Ovary (tissue), 3 donors: ENCODE data around the gene WNT7B.

Source experiments
- CTCF ChIP-seq, 3 donors: fragments of 450-650 bp in 2 of 3; fragments of 200-600 bp in 1 of 3; IDR thresholded peaks; one replicate each; pipeline versions ENCODE4 v1.5.1 to v1.8.0; 2016 to 2022; ENCODE audit warnings: antibody characterized with exemption in 3 of 3, mild to moderate bottlenecking in 1 of 3
- EP300 ChIP-seq: sonication (generic); formaldehyde crosslinking; IDR thresholded peaks from one replicate; pipeline ENCODE4 v1.6.1; 2017; ENCODE audit warnings: antibody characterized with exemption
- donor health status: DM: no; HTN: no; CAD: no.

- TF ChIP-seq CTCF (IDR thresholded peaks at IDR 0.05) (no peak), EP300 (no peak)
Observed at GRCh38 chr22:45965563-45965962, 11.4 kb downstream of the WNT7B start.
